Pancreas (tissue), 10 donors: ENCODE measurements around the gene ANO9. TPM values are rescaled to one million over a fixed set of nuclear protein-coding genes. Genes with fewer than 3 reads are reported as not detected.
A peak's percentile ranks its signal among the peaks of the same experiment; 100 is the strongest.

Experiments
- ATAC-seq, 4 donors: fragments of 200-7000 bp; cut with Tn5 transposase; one replicate each; pipeline versions ENCODE4 v1.8.0 to v1.9.1; 2020; ENCODE audit warnings: mild to moderate bottlenecking in 4 of 4, moderate library complexity in 4 of 4
- DNase-seq, 6 donors: peaks; one replicate each; pipeline ENCODE4 v3.0.0-alpha.2; 2020
- FAIRE-seq: peaks from 2 replicates; lab custom pipeline; 2012; peaks lifted over from hg19 to GRCh38; lab: Jason Lieb, UNC
- H3K27ac ChIP-seq, 4 donors: fragments of 200-600 bp; sonication (generic); 1 replicate in 3 of 4; 2 replicates in 1 of 4; pipeline versions ENCODE4 v1.5.0 to v1.8.0; 2020
- H3K27me3 ChIP-seq, 4 donors: fragments of 200-600 bp; one replicate each; pipeline ENCODE4 v1.8.0; 2021
- H3K36me3 ChIP-seq, 3 donors: fragments of 200-600 bp; sonication (generic) in 1 of 3; one replicate each; pipeline versions ENCODE4 v1.5.0 to v1.8.0; 2020 to 2021
- H3K4me1 ChIP-seq, 3 donors: fragments of 200-600 bp; one replicate each; pipeline ENCODE4 v1.8.0; 2021
- H3K4me3 ChIP-seq, 4 donors: fragments of 200-600 bp; sonication (generic) in 2 of 4; one replicate each; pipeline versions ENCODE4 v1.5.0 to v1.8.0; 2020 to 2021
- H3K9me3 ChIP-seq, 4 donors: fragments of 200-600 bp; one replicate each; pipeline ENCODE4 v1.8.0; 2021
- CTCF ChIP-seq, 4 donors: fragments of 200-600 bp; sonication (generic) in 3 of 4; IDR thresholded peaks; one replicate each; pipeline versions ENCODE4 v1.5.0 to v1.8.0; 2021; ENCODE audit warnings: antibody characterized with exemption in 4 of 4
- WGBS, 2 donors: extraction: QIAGEN DNeasy Blood & Tissue Kit; methylation state at CpG; one replicate each; pipeline ENCODE4 v1.1.7; 2013; 5-methylcytosine and 5-hydroxymethylcytosine counted together
- intact Hi-C, 3 donors: fragments of 100-400 bp; cut with DNase I; formaldehyde crosslinking; loops; one replicate each; pipeline versions ENCODE4 v1.11.1 to v1.14.2; 2022
- polyA plus RNA-seq, 2 donors: library from polyadenylated mRNA; stranded (reverse); fragments of 200-250 nt; gene quantifications; one replicate each; pipeline ENCODE4 v1.2.3, GENCODE V29; 2013
- total RNA-seq, 6 donors: library from RNA; stranded (reverse); fragmentation: NEBNext Ultra II Directional in 4 of 6; extraction: Animal tissue kit (Norgen Biotek cat#: 25700) in 4 of 6; gene quantifications; one replicate each; pipeline versions ENCODE4 v1.2.1 to v1.2.4, GENCODE V29; 2021 to 2023
- donor health status: healthy with polysubstance abuse.
- donor health status: DM: no; HTN: no; CAD: no; lungs with moderate emphysema.
- donor health status: DM: no; HTN: no; CAD: no.
- donor health status: control.
- donor health status: control.
- donor health status: Bipolar disorder and iron deficiency.
- donor health status: DM: yes; HTN: yes; CAD: no.
- donor health status: DM: no; HTN: no; CAD: no.
- donor health status: DM: no; HTN: no; CAD: no.
- donor health status: DM: yes; HTN: yes; CAD: no.

The ANO9 gene
- total and polyA plus RNA-seq, 8 donors = 6.2 to 68.7 (median 14.9) TPM

- intact Hi-C loops = no loop called here
- no peak for ATAC-seq
- Histone ChIP-seq H3K36me3 (no peaks in the 10 kb centered on the region), H3K9me3 (no peaks in the 10 kb centered on the region), H3K27me3 (no peaks in the 10 kb centered on the region), H3K27ac (no peak overlapping the region), H3K4me1 (peaks cover 0 to 17% (median 0%) of the 10 kb centered on the region in 3 donors), H3K4me3 (no peak overlapping the region)
- no peak for TF ChIP-seq CTCF (IDR thresholded peaks at IDR 0.05)
- no peak for FAIRE-seq
- DNase-seq = peak in 2 of 6 donors; percentile 53 to 64
- 67% methylated on average over 19 to 20 of the region's 20 CpGs for WGBS, 2 donors
Observed at GRCh38 chr11:445765-446588, 4.2 kb upstream of the ANO9 start.

DNA sequence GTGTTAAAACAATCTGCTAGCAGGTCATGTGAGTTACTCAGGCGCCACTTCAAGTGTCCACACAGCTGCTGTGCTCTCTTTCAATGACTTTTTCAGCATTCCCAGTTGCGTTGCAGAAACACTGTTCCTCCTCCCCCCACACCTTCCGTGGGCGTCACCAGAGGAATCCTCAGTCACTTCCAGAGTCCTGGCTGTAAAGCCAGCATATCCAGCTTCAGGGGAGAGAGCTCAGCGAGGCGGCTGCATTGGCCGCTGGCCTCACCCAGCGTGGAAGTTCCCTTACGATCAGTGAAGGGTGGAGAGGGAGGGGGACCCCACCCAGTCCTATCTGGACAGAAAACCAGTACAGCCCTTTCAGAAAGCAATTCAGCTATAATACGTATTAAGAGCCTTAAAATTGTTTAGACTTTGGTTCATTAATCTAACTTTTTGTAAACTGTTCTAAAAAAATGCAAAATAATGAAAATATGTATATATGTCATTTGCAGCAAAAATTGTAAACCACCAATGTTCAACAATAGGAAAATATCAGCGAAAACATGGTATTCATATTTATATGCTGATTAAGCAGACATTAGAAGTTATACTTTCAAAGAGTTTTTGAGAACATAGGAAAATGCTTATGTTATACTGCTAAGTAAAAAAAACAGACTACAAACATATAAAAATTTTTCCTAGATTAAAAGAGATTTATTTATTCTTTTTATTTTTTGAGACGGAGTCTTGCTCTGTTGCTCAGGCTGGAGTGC, 2.8 kb upstream of the ANO9 start:
- no peak overlapping the region for H3K4me3 ChIP-seq
- no peak overlapping the region for H3K27ac ChIP-seq
- no peaks in the 10 kb centered on the region for H3K9me3 ChIP-seq
- H3K36me3 ChIP-seq = no peaks in the 10 kb centered on the region
- FAIRE-seq = no peak
- 27 to 37% methylated on average over 12 of the region's 12 CpGs for WGBS, 2 donors
- peaks cover 0 to 19% (median 0%) of the 10 kb centered on the region in 3 donors for H3K4me1 ChIP-seq
- DNase-seq = peak in 2 of 6 donors; percentile 46 to 57
- intact Hi-C loops = no loop called here
- no peak for TF ChIP-seq CTCF (IDR thresholded peaks at IDR 0.05)
- H3K27me3 ChIP-seq = no peaks in the 10 kb centered on the region
- ATAC-seq = no peak

- no peak for ATAC-seq
- no peak for FAIRE-seq
- WGBS, 2 donors = 80 to 82% methylated on average over 16 of the region's 16 CpGs
Observed at GRCh38 chr11:443542-444199, 1.9 kb upstream of the ANO9 start.

GRCh38 chr11:442611-443081, 835 bp upstream of the ANO9 start:
- no peak for TF ChIP-seq CTCF (IDR thresholded peaks at IDR 0.05)
- no peaks in the 10 kb centered on the region for H3K36me3 ChIP-seq
- FAIRE-seq (no peak), DNase-seq (peak in 2 of 6 donors; percentile 53 to 68), ATAC-seq (no peak)
- 59 to 69% methylated on average over 15 to 16 of the region's 16 CpGs for WGBS, 2 donors
- intact Hi-C loops = no loop called here
- no peak overlapping the region for H3K27ac ChIP-seq
- H3K9me3 ChIP-seq = no peaks in the 10 kb centered on the region
- peaks cover 0 to 7% (median 0%) of the 10 kb centered on the region in 3 donors for H3K4me1 ChIP-seq
- no peak overlapping the region for H3K4me3 ChIP-seq
- H3K27me3 ChIP-seq = no peaks in the 10 kb centered on the region

More at GRCh38 chr11:443542-444199, 1.9 kb upstream of the ANO9 start:
- Histone ChIP-seq H3K9me3 (no peaks in the 10 kb centered on the region), H3K27me3 (no peaks in the 10 kb centered on the region), H3K4me1 (peaks cover 0 to 10% (median 0%) of the 10 kb centered on the region in 3 donors), H3K4me3 (no peak overlapping the region), H3K36me3 (no peaks in the 10 kb centered on the region), H3K27ac (no peak overlapping the region)
- DNase-seq = peak in 1 of 6 donors; percentile 59
- TF ChIP-seq CTCF (IDR thresholded peaks at IDR 0.05) = no peak
- intact Hi-C loops = no loop called here
